ENCODE measurements around the gene CYP39A1.

GRCh38 chr6:46688117-46688965 is 35.7 kb upstream of the CYP39A1 start:
- no peak for TF ChIP-seq POLR2AphosphoS5 (IDR thresholded peaks at IDR 0.05)
- no peak for TF ChIP-seq CTCF (IDR thresholded peaks at IDR 0.05)
- TF ChIP-seq POLR2A (IDR thresholded peaks at IDR 0.05), result no peak

Measured in prostate gland (tissue), 2 donors.